Measurements from ENCODE around the gene D2HGDH. TPM values are rescaled to one million over a fixed set of nuclear protein-coding genes. Genes with fewer than 3 reads are reported as not detected.

The D2HGDH gene
- total and polyA plus RNA-seq, 10 of the 15 experiments (the other 5 are each of a cell fraction or from before 2014, with no cell fraction given): 0.52 to 32.1 (median 11.0) TPM

- no peak for TF ChIP-seq CREB1 (IDR thresholded peaks at IDR 0.05; ENCODE audit: low read depth)
- TF ChIP-seq GABPA (IDR thresholded peaks at IDR 0.05; ENCODE audit: low read depth): no peak
- no peak for TF ChIP-seq ZNF274 (IDR thresholded peaks at IDR 0.05; ENCODE audit: insufficient read depth, insufficient read length)
- peak; percentile 66 for TF ChIP-seq SP1 (IDR thresholded peaks at IDR 0.05; ENCODE audit: low read depth, low read length)
- TF ChIP-seq EP300 (IDR thresholded peaks at IDR 0.05; ENCODE audit: borderline replicate concordance in 1 of 2, control insufficient read depth in 1 of 2, low read depth in 2 of 2, low read length in 2 of 2): no peak
- TF ChIP-seq MXI1 (IDR thresholded peaks at IDR 0.05; ENCODE audit: low read depth, low read length): no peak
- no peak for TF ChIP-seq SUPT20H (IDR thresholded peaks at IDR 0.05; ENCODE audit: borderline replicate concordance, control insufficient read depth, low read depth, low read length)
- TF ChIP-seq IKZF1 (conservative IDR thresholded peaks at IDR 0.05): peak; percentile 78
- peak; percentile 99 for TF ChIP-seq BACH1 (IDR thresholded peaks at IDR 0.05; ENCODE audit: borderline replicate concordance)
- TF ChIP-seq BHLHE40 (IDR thresholded peaks at IDR 0.05; ENCODE audit: borderline replicate concordance in 1 of 2, low read depth in 2 of 2, low read length in 1 of 2): peak; percentile 93 to 99
- TF ChIP-seq HDAC6 (IDR thresholded peaks at IDR 0.05; ENCODE audit: unreplicated experiment): no peak
- TF ChIP-seq ESRRA (IDR thresholded peaks at IDR 0.05; ENCODE audit: low read length): no peak
- TF ChIP-seq MLLT1 (IDR thresholded peaks at IDR 0.05): no peak
- TF ChIP-seq IRF4 (IDR thresholded peaks at IDR 0.05; ENCODE audit: low read depth, low read length): no peak
- TF ChIP-seq SIN3A (IDR thresholded peaks at IDR 0.05; ENCODE audit: low read depth, low read length): peak; percentile 43; the same call in 1 of the 2 replicates
- peak; percentile 74; the same call in 1 of the 2 replicates for TF ChIP-seq ZNF217 (IDR thresholded peaks at IDR 0.05)
- peak; percentile 74; the same call in 1 of the 2 replicates for TF ChIP-seq SMARCA5 (IDR thresholded peaks at IDR 0.05)
- TF ChIP-seq CUX1 (IDR thresholded peaks at IDR 0.05; ENCODE audit: insufficient replicate concordance, low read depth, low read length): no peak
- TF ChIP-seq STAT3 (IDR thresholded peaks at IDR 0.05; ENCODE audit: low read depth, low read length): no peak
- no peak for TF ChIP-seq TCF3 (IDR thresholded peaks at IDR 0.05; ENCODE audit: borderline replicate concordance, insufficient read depth, low read depth, low read length)
- TF ChIP-seq JUND (IDR thresholded peaks at IDR 0.05; ENCODE audit: low read depth, low read length): no peak
- no peak for TF ChIP-seq TBL1XR1 (IDR thresholded peaks at IDR 0.05; ENCODE audit: low read depth, low read length)
- no peak for TF ChIP-seq NFYA (IDR thresholded peaks at IDR 0.05; ENCODE audit: borderline replicate concordance, low read depth, low read length)
- no peak for TF ChIP-seq KDM1A (IDR thresholded peaks at IDR 0.05; ENCODE audit: borderline replicate concordance)
Measured at GRCh38 chr2:241734467-241735208, at the start of gene D2HGDH (continued).
